Measurements from ENCODE around the gene ITGA7. TPM values are rescaled to one million over a fixed set of nuclear protein-coding genes. Genes with fewer than 3 reads are reported as not detected.

Gene ITGA7
- total RNA-seq, 1 experiment from 2014 or later, result 2.5 TPM

- H3K4me1 ChIP-seq (ENCODE audit: control insufficient read depth, insufficient read depth, low read length), result no peaks in the 10 kb centered on the region
- H3K27me3 ChIP-seq (ENCODE audit: control insufficient read depth, insufficient read depth, low read length), result no peaks in the 10 kb centered on the region; the same call in 1 of the 2 replicates
- DNase-seq (ENCODE audit: low read depth, low spot score) (no peak), ATAC-seq (no peak)
- in situ Hi-C loops (cut with HindIII; ENCODE audit: low pct_unique_long_range_greater_than_20kb, low sequenced_read_pairs) (no loop called here), intact Hi-C loops (cut with micrococcal nuclease; ENCODE audit: unreplicated experiment) (no loop called here)
- no TSS peak for BruUV-seq (replicated peaks)
- no peaks in the 10 kb centered on the region for H3K36me3 ChIP-seq (ENCODE audit: control insufficient read depth, insufficient read depth, low read length)
- no peak for TF ChIP-seq POLR2AphosphoS5 (IDR thresholded peaks at IDR 0.05; ENCODE audit: low read depth, low read length)
- no peak for TF ChIP-seq REST (IDR thresholded peaks at IDR 0.05; ENCODE audit: insufficient read depth in 1 of 2, low read depth in 2 of 2, low read length in 1 of 2)
- TF ChIP-seq TCF7L2 (IDR thresholded peaks at IDR 0.05; ENCODE audit: low read depth, low read length), result no peak
- TF ChIP-seq CTCF (IDR thresholded peaks at IDR 0.05), result no peak
- no peak for TF ChIP-seq SIN3A (IDR thresholded peaks at IDR 0.05; ENCODE audit: borderline replicate concordance, insufficient read depth, low read depth, low read length)
- CTCF ChIA-PET, result no interaction called here
- no peak within 1 kb of the TSS for H3K4me3 ChIP-seq (ENCODE audit: low read depth in 2 of 2, low read length in 2 of 2)
- H3K27ac ChIP-seq (ENCODE audit: low read length), result no peak within 1 kb of the TSS
- POLR2A ChIA-PET, result no interaction called here
- no peaks in the 10 kb centered on the region for H3K9me3 ChIP-seq (ENCODE audit: control insufficient read depth, insufficient read depth, low read depth, low read length)
Measured at GRCh38 chr12:55636853-55637252, 70.9 kb downstream of the ITGA7 start, which contains the start of gene OR10P1. Gene OR10P1 (plus strand): TSS chr12:55636892. CDS start chr12:55636892, 0 bp downstream.

- Histone ChIP-seq H3K27me3 (ENCODE audit: control insufficient read depth, insufficient read depth, low read length) (no peaks in the 10 kb centered on the region; the same call in 1 of the 2 replicates), H3K9me3 (ENCODE audit: control insufficient read depth, insufficient read depth, low read depth, low read length) (no peaks in the 10 kb centered on the region), H3K4me1 (ENCODE audit: control insufficient read depth, insufficient read depth, low read length) (no peaks in the 10 kb centered on the region), H3K27ac (ENCODE audit: low read length) (no peak overlapping the region), H3K36me3 (ENCODE audit: control insufficient read depth, insufficient read depth, low read length) (no peaks in the 10 kb centered on the region), H3K4me3 (ENCODE audit: low read depth in 2 of 2, low read length in 2 of 2) (no peak overlapping the region)
- no peak for ATAC-seq
- TF ChIP-seq POLR2AphosphoS5 (IDR thresholded peaks at IDR 0.05; ENCODE audit: low read depth, low read length) (no peak), TCF7L2 (IDR thresholded peaks at IDR 0.05; ENCODE audit: low read depth, low read length) (no peak), SIN3A (IDR thresholded peaks at IDR 0.05; ENCODE audit: borderline replicate concordance, insufficient read depth, low read depth, low read length) (no peak), REST (IDR thresholded peaks at IDR 0.05; ENCODE audit: insufficient read depth in 1 of 2, low read depth in 2 of 2, low read length in 1 of 2) (no peak), CTCF (IDR thresholded peaks at IDR 0.05) (no peak)
- intact Hi-C loops (cut with micrococcal nuclease; ENCODE audit: unreplicated experiment) (no loop called here), in situ Hi-C loops (cut with HindIII; ENCODE audit: low pct_unique_long_range_greater_than_20kb, low sequenced_read_pairs) (no loop called here)
- POLR2A ChIA-PET, result no interaction called here
- DNase-seq (ENCODE audit: low read depth, low spot score), result no peak
- no TSS peak for BruUV-seq (replicated peaks)
- CTCF ChIA-PET, result no interaction called here
Measured at GRCh38 chr12:55636116-55636655, 71.5 kb downstream of the ITGA7 start.

Measured in Panc1 (cell line).